ENCODE data around the gene SMARCB1.

SMARCB1 gene

DNA sequence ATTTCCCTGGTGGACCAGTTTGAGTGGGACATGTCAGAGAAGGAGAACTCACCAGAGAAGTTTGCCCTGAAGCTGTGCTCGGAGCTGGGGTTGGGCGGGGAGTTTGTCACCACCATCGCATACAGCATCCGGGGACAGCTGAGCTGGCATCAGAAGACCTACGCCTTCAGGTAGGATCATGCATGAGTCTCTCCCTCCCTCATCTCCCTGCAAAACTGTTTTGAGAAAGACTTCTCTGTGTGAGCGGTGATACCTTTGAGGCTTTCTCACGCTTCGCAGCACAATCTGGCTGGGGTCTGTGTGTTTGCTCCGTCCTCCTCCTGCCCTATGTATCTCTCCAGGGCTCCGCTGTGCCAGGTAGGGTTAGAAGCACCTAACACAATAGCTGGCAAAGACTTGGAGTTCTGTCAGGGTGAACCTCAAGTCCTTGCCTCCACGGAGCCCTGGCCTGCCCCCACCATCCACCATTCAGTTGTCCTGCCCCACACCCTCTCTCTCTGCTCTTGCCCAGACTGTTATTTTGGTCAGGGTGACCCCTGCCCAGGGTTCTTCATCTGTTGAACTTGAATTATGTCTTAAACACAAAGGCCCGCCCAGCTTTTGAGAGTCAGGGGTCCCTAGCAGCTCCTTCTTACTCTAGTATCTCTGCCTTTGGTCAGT lies 38.6 kb downstream of the SMARCB1 start:
- FAIRE-seq, result no peak
- no peak for TF ChIP-seq CTCF (IDR thresholded peaks at IDR 0.05; ENCODE audit: insufficient read depth, missing control alignments)
- DNase-seq (ENCODE audit: insufficient read length, low spot score), result no peak

DNA sequence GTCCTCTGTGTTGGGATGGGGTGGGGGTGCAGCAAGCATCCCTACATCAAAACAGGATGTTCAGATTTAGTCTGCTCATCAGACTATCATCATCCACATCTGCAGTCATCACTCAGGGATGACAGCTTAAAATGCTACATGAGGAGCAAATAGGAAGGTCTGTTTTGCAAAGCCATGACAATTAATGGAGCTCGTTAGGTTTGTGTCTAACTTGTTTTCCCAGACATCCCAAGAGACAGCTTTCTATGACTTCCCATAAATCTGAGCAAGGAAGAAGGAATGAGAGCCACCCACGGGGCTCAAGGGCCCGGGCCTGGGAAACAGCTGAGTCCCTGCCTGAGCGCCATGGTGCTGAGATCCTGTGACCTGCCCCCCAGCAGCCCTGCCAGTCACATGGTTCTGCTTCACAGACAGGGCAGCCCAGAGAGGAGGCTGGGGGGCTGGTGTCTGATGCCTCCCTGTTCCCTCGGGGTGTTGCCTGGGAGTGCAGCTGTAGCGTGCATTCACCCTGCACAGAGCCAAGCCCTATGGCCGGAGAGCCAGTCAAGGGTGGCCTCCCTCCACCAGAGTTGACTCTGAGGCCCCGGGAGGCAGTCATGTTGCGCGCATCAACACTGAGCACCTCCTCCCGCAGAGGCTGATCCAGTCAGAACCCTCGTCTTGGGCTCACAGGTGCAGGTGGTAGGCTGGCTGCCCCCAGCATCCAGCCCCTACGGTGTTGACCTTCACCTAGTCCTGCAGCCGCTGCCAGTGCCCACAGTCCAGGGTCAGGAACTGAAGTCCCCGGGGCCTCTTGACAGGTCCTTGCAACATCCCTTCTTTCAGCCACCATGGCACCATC lies 40.0 kb downstream of the SMARCB1 start:
- DNase-seq (ENCODE audit: insufficient read length, low spot score) (no peak), FAIRE-seq (no peak)
- TF ChIP-seq CTCF (IDR thresholded peaks at IDR 0.05; ENCODE audit: insufficient read depth, missing control alignments), result no peak

GRCh38 chr22:23827351-23827995 lies 40.7 kb downstream of the SMARCB1 start:
- no peak for TF ChIP-seq CTCF (IDR thresholded peaks at IDR 0.05; ENCODE audit: insufficient read depth, missing control alignments)
- FAIRE-seq, result no peak
- no peak for DNase-seq (ENCODE audit: insufficient read length, low spot score)

GRCh38 chr22:23828800-23829680 lies 42.3 kb downstream of the SMARCB1 start:
- DNase-seq (ENCODE audit: insufficient read length, low spot score) (no peak), FAIRE-seq (no peak)
- no peak for TF ChIP-seq CTCF (IDR thresholded peaks at IDR 0.05; ENCODE audit: insufficient read depth, missing control alignments)

DNA sequence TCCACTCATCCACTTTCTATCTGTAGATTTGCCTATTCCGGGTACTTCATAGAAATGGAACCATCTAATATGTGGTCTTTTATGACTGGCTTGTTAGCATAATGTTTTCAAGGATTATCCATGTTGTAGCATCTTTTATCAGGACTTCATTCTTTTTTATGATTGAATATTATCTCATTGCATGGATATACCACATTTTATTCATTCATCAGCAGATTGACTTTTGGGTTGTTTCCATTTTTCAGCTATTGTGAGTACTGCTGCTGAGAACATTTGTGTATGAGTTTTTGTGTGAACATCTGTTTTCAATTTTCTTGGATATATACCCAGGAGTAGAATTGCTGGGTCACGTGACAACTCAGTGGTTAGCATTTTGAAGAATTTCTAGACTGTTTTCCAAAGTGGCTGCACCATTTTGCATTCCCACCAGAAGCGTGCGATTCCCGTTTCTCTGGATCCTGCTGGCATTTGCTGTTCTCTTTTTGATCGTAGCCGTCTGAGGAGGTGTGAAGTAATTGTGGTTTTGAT lies 43.1 kb downstream of the SMARCB1 start:
- TF ChIP-seq CTCF (IDR thresholded peaks at IDR 0.05; ENCODE audit: insufficient read depth, missing control alignments), result no peak
- no peak for DNase-seq (ENCODE audit: insufficient read length, low spot score)
- no peak for FAIRE-seq

- FAIRE-seq (no peak), DNase-seq (ENCODE audit: insufficient read length, low spot score) (no peak)
- no peak for TF ChIP-seq CTCF (IDR thresholded peaks at IDR 0.05; ENCODE audit: insufficient read depth, missing control alignments)
Measured at GRCh38 chr22:23831261-23831660, 44.5 kb downstream of the SMARCB1 start.
